Uterus (tissue), 2 donors: ENCODE data around the gene DDX20.

Experiments used
- POLR2A ChIP-seq, 2 donors: fragments of 450-650 bp; IDR thresholded peaks; one replicate each; pipeline ENCODE4 v1.6.1; 2016; ENCODE audit warnings: antibody characterized with exemption in 2 of 2, mild to moderate bottlenecking in 1 of 2, moderate library complexity in 1 of 2
- TF ChIP-seq, protein P1 (sequence below), 4 experiments: fragments of 200-600 bp in 2 of 4; fragments of 450-650 bp in 2 of 4; sonication (generic) in 2 of 4; IDR thresholded peaks; one replicate each; pipeline ENCODE4 v1.5.1; 2016 to 2019; ENCODE audit warnings: antibody characterized with exemption in 4 of 4, mild to moderate bottlenecking in 2 of 4, moderate library complexity in 1 of 4

DNA sequence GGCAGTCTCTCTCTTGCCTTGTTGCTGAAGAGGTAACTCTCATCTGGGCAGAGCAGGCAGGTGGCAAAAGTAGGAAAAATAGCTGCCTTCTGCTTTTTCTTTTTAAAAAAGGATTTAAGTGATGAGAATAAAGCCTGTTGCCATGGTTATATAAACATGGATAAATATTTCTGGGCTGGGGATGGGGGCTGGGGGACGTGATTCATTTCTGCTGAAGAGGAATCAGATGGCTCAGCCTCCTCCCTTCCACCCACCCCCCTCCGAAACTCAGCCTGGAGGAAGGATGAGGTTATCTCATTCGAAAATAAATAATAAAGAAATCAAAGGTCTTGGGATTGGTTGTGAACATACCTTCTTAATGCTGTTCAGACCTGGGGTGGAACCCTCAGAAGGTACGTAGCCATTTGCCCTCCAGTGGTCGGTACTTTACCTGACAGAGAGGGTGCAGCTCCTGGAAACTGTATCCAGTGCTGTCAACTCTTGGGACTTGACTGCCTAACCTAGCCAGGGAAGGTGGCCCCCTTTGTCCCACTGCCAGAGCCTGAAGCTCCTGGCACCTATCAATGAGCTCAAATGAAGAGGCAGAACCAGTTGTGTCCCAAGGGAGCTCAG is 12.7 kb upstream of the DDX20 start:
- TF ChIP-seq, protein P1, sequence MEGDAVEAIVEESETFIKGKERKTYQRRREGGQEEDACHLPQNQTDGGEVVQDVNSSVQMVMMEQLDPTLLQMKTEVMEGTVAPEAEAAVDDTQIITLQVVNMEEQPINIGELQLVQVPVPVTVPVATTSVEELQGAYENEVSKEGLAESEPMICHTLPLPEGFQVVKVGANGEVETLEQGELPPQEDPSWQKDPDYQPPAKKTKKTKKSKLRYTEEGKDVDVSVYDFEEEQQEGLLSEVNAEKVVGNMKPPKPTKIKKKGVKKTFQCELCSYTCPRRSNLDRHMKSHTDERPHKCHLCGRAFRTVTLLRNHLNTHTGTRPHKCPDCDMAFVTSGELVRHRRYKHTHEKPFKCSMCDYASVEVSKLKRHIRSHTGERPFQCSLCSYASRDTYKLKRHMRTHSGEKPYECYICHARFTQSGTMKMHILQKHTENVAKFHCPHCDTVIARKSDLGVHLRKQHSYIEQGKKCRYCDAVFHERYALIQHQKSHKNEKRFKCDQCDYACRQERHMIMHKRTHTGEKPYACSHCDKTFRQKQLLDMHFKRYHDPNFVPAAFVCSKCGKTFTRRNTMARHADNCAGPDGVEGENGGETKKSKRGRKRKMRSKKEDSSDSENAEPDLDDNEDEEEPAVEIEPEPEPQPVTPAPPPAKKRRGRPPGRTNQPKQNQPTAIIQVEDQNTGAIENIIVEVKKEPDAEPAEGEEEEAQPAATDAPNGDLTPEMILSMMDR (IDR thresholded peaks at IDR 0.05) = no peak
- no peak for TF ChIP-seq POLR2A (IDR thresholded peaks at IDR 0.05)
